HEK293T (cell line): ENCODE measurements around the gene GUCY1A2.

Experiments
- CTCF ChIA-PET: fragments of 350-600 bp; formaldehyde crosslinking; extraction: SDS; loops from one replicate; lab custom pipeline; 2021; ENCODE audit warnings: antibody characterized with exemption, inconsistent platforms; lab: Yijun Ruan, JAX
- POLR2A ChIA-PET: fragments of 350-600 bp; formaldehyde crosslinking; extraction: SDS; loops from one replicate; lab custom pipeline; 2020; ENCODE audit warnings: antibody characterized with exemption, inconsistent platforms; lab: Yijun Ruan, JAX
- DNase-seq: peaks from one replicate; pipeline ENCODE4 v3.0.0; 2012; ENCODE audit warnings: mixed read lengths; ENCODE audit errors: extremely low spot score
- ARNT ChIP-seq: fragments of 450-650 bp; IDR thresholded peaks from 2 replicates; pipeline ENCODE4 v1.6.1; 2017; ENCODE audit warnings: mild to moderate bottlenecking
- BHLHE40 ChIP-seq: fragments of 450-650 bp; IDR thresholded peaks from 2 replicates; pipeline ENCODE4 v1.6.1; 2016; ENCODE audit warnings: mild to moderate bottlenecking, moderate library complexity, borderline replicate concordance
- CTBP1 ChIP-seq: fragments of 450-650 bp; IDR thresholded peaks from 2 replicates; pipeline ENCODE4 v1.6.1; 2016; ENCODE audit warnings: borderline replicate concordance
- ELF4 ChIP-seq: fragments of 450-650 bp; IDR thresholded peaks from 2 replicates; pipeline ENCODE4 v1.6.1; 2017; ENCODE audit warnings: antibody characterized with exemption
- FOXA1 ChIP-seq: fragments of 450-650 bp; IDR thresholded peaks from 2 replicates; pipeline ENCODE4 v1.6.1; 2016; ENCODE audit warnings: mild to moderate bottlenecking
- FOXK2 ChIP-seq: fragments of 450-650 bp; IDR thresholded peaks from 2 replicates; pipeline ENCODE4 v1.6.1; 2016; ENCODE audit warnings: mild to moderate bottlenecking
- FOXM1 ChIP-seq: fragments of 450-650 bp; IDR thresholded peaks from 2 replicates; pipeline ENCODE4 v1.6.1; 2017; ENCODE audit warnings: mild to moderate bottlenecking, borderline replicate concordance
- HDGF ChIP-seq: fragments of 450-650 bp; IDR thresholded peaks from 2 replicates; pipeline ENCODE4 v1.6.1; 2017; ENCODE audit warnings: antibody characterized with exemption, borderline replicate concordance
- L3MBTL2 ChIP-seq: fragments of 450-650 bp; conservative IDR thresholded peaks from 2 replicates; pipeline ENCODE4 v1.6.1; 2016; ENCODE audit warnings: mild to moderate bottlenecking
- LEF1 ChIP-seq: fragments of 450-650 bp; IDR thresholded peaks from 2 replicates; pipeline ENCODE4 v1.6.1; 2017; ENCODE audit warnings: mild to moderate bottlenecking, borderline replicate concordance
- NFRKB ChIP-seq: fragments of 450-650 bp; IDR thresholded peaks from 2 replicates; pipeline ENCODE4 v1.6.1; 2016; ENCODE audit warnings: mild to moderate bottlenecking, moderate library complexity
- PKNOX1 ChIP-seq: fragments of 450-650 bp; IDR thresholded peaks from 2 replicates; pipeline ENCODE4 v1.6.1; 2016
- SP1 ChIP-seq: fragments of 450-650 bp; IDR thresholded peaks from 2 replicates; pipeline ENCODE4 v1.6.1; 2017
- SUZ12 ChIP-seq: fragments of 450-650 bp; IDR thresholded peaks from 2 replicates; pipeline ENCODE4 v1.6.1; 2016; ENCODE audit warnings: mild to moderate bottlenecking
- TARDBP ChIP-seq: fragments of 450-650 bp; IDR thresholded peaks from 2 replicates; pipeline ENCODE4 v1.6.1; 2016
- ZNF384 ChIP-seq: fragments of 450-650 bp; IDR thresholded peaks from 2 replicates; pipeline ENCODE4 v1.6.1; 2016

The GUCY1A2 gene

GRCh38 chr11:106943089-106943488 is 75.2 kb downstream of the GUCY1A2 start:
- POLR2A ChIA-PET = no interaction called here
- CTCF ChIA-PET = no interaction called here
- no peak for DNase-seq
- TF ChIP-seq SP1 = no peak
- TF ChIP-seq FOXK2 = no peak
- no peak for TF ChIP-seq HDGF

GRCh38 chr11:106939157-106939556 is 79.1 kb downstream of the GUCY1A2 start:
- CTCF ChIA-PET = no interaction called here
- DNase-seq = no peak
- no peak for TF ChIP-seq FOXA1
- TF ChIP-seq PKNOX1 = no peak
- no peak for TF ChIP-seq FOXK2
- no peak for TF ChIP-seq TARDBP
- no peak for TF ChIP-seq SP1
- no peak for TF ChIP-seq CTBP1
- no peak for TF ChIP-seq ELF4
- TF ChIP-seq ARNT = no peak
- no peak for TF ChIP-seq BHLHE40
- TF ChIP-seq LEF1 = no peak
- no peak for TF ChIP-seq SUZ12
- no peak for TF ChIP-seq HDGF
- TF ChIP-seq FOXM1 = no peak
- TF ChIP-seq NFRKB = no peak
- no peak for TF ChIP-seq L3MBTL2
- POLR2A ChIA-PET = no interaction called here

GRCh38 chr11:106937111-106937510 is 81.2 kb downstream of the GUCY1A2 start:
- CTCF ChIA-PET = no interaction called here
- no peak for TF ChIP-seq FOXA1
- TF ChIP-seq ELF4 = no peak
- no peak for TF ChIP-seq FOXM1
- TF ChIP-seq LEF1 = no peak
- TF ChIP-seq BHLHE40 = no peak
- no peak for TF ChIP-seq TARDBP
- no peak for TF ChIP-seq L3MBTL2
- TF ChIP-seq CTBP1 = no peak
- TF ChIP-seq PKNOX1 = no peak
- no peak for TF ChIP-seq SP1
- no peak for TF ChIP-seq ZNF384
- no peak for TF ChIP-seq ARNT
- TF ChIP-seq HDGF = no peak
- TF ChIP-seq SUZ12 = no peak
- POLR2A ChIA-PET = no interaction called here
- no peak for DNase-seq

- ChIA-PET CTCF (no interaction called here), POLR2A (no interaction called here)
- no peak for DNase-seq
- TF ChIP-seq TARDBP = no peak
- no peak for TF ChIP-seq ARNT
These were observed 93.0 kb downstream of the GUCY1A2 start for GRCh38 chr11:106925245-106925644.

GRCh38 chr11:106920899-106921509 is 97.3 kb downstream of the GUCY1A2 start:
- no peak for TF ChIP-seq ARNT
- TF ChIP-seq SUZ12 = no peak
- TF ChIP-seq LEF1 = no peak
- TF ChIP-seq CTBP1 = no peak
- TF ChIP-seq FOXA1 = no peak
- no peak for TF ChIP-seq PKNOX1
- no peak for TF ChIP-seq BHLHE40
- TF ChIP-seq ELF4 = no peak
- TF ChIP-seq SP1 = no peak
- no peak for TF ChIP-seq L3MBTL2
- TF ChIP-seq FOXK2 = no peak
- TF ChIP-seq ZNF384 = no peak
- no peak for TF ChIP-seq TARDBP
- TF ChIP-seq FOXM1 = no peak
- no peak for TF ChIP-seq NFRKB
- ChIA-PET CTCF (no interaction called here), POLR2A (no interaction called here)
- DNase-seq = no peak

- POLR2A ChIA-PET = no interaction called here
- TF ChIP-seq FOXK2 (no peak), ELF4 (no peak), FOXM1 (no peak)
- CTCF ChIA-PET = no interaction called here
- peak; percentile 55 for DNase-seq
These were observed 100.3 kb downstream of the GUCY1A2 start for GRCh38 chr11:106917973-106918372.

GRCh38 chr11:106914409-106914808 is 103.9 kb downstream of the GUCY1A2 start:
- ChIA-PET POLR2A (no interaction called here), CTCF (no interaction called here)
- no peak for DNase-seq
- no peak for TF ChIP-seq CTBP1
- TF ChIP-seq FOXA1 = no peak
- no peak for TF ChIP-seq ELF4
- no peak for TF ChIP-seq ARNT
- TF ChIP-seq FOXK2 = no peak
- TF ChIP-seq SUZ12 = no peak
- TF ChIP-seq SP1 = no peak
- TF ChIP-seq HDGF = no peak
- no peak for TF ChIP-seq NFRKB

GRCh38 chr11:106913141-106913540 is 105.1 kb downstream of the GUCY1A2 start:
- DNase-seq = no peak
- TF ChIP-seq L3MBTL2 (no peak), ELF4 (no peak), SP1 (no peak), BHLHE40 (no peak), FOXA1 (no peak), ARNT (no peak), SUZ12 (no peak), FOXK2 (no peak), ZNF384 (no peak), PKNOX1 (no peak), HDGF (no peak), NFRKB (no peak), LEF1 (no peak), FOXM1 (no peak), TARDBP (no peak)
- CTCF ChIA-PET = no interaction called here
- POLR2A ChIA-PET = no interaction called here
